ENCODE data around the gene NDUFV1. TPM values are rescaled to one million over a fixed set of nuclear protein-coding genes. Genes with fewer than 3 reads are reported as not detected.

Gene NDUFV1
- total RNA-seq = 176 and 193 TPM in 2 replicates

DNA sequence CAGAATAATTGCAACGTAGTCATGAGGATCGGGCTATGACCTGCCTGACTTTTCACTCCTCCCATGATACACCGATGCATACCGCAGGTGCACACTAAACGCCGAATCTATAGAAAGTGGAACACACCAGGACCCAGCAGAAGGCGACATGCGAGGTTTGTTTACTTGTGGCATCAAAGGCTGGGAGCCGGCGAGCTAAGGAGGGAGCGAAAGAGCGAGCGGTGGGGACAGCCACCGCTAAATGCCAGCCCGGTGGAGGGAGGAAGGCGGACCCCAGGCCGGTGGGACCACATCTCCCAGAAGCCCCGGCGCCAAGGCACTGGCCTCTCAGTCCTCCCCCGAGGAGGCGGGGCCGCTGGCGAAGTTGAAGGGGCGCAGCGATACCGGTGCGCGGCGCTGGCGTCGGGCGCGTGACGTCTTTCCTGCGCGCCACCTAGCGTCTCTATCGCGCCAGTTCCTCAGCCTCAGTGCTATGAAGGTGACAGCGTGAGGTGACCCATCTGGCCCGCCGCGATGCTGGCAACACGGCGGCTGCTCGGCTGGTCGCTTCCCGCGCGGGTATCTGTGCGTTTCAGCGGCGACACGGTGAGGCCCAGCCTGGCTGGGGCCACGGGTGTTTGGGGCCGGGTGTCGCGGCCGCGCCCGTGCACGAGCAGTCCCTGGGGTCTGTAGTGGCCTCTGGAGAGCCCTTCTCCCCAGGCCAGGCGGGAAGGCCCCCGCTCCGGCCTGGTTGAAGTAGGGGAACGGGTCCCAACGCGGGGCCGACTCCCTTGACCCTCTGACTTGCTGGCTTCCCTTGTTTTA, at the start of gene NDUFV1:
Gene NDUFV1 (plus strand): TSS at position 445 of the 804 bp plus-strand sequence. CDS start 69 bp downstream, at position 514.
- DNase-seq (ENCODE audit: low read depth, low spot score) = peak; percentile 67

- DNase-seq (ENCODE audit: low read depth, low spot score) = no peak
Measured at GRCh38 chr11:67558084-67558772, 48.5 kb upstream of the NDUFV1 start.

DNA sequence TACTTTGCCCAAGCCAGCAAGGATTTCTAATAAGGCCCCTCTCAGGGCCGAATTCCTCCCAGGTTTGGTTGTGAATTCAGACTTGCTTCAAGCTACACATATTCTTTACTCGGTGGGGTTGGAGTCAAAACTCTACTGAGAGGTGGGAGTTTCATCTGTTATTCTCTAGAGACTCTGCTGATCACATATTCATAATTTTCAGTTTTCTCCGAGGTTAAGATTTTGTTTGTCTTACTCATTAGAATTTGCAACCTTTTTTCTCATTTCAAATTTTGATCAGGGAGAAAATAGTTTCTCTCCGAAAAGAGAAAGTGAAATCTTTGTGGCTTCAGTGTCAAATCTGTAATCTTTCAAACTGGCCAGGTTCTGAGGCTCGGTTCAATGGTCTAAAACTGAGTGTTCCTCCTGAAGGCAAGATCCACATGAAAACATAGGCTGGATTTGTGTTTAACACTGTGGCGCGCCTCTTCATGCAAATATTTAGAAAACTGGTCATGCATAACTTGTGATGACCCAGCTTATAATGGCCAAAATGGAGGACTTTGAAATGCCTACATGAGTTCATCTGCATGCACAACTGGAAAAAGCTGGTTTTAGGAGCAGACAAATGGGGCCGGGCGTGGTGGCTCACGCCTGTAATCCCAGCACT, 44.6 kb upstream of the NDUFV1 start:
- no peak for DNase-seq (ENCODE audit: low read depth, low spot score)

- no peak for DNase-seq (ENCODE audit: low read depth, low spot score)
Measured at GRCh38 chr11:67562963-67563704, 43.6 kb upstream of the NDUFV1 start.

DNA sequence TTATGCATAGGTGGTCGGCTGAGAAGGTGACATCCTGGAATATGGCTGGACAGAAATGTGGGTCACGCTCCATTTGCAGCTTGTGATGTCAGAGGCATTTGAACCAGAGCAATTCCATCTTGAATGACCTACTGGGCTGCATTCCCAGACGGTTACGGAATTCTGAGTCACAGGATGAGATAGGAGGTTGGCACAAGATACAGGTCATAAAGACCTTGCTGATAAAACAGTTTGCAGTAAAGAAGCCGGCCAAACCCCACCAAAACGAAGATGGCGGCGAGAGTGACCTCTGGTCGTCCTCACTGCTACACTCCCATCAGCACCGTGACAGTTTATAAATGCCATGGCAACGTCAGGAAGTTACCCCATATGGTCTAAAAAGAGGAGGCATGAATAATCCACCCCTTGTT, 43.0 kb upstream of the NDUFV1 start:
- peak; percentile 84 for DNase-seq (ENCODE audit: low read depth, low spot score)

DNA sequence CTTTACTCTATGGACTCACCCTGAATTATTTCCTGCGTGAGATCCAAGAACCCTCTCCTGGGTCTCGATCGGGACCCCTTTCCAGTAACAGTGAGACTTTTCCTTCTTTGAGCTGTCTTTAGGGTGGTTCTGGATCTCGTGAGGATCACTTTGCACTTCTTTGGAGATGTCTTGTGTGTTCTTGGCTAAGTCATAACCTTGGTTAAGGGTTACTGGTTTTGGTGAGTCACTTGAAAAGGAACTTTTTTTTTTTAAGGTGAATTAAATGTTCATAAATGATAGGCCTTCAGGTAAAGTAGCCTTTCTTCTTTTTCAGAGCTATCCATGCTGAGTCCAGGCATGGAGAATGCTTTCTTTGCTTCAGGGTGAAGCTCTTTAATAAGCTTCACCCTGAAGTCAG, 42.5 kb upstream of the NDUFV1 start:
- DNase-seq (ENCODE audit: low read depth, low spot score) = no peak

- DNase-seq (ENCODE audit: low read depth, low spot score) = no peak
Measured at GRCh38 chr11:67571443-67571842, 35.3 kb upstream of the NDUFV1 start.

DNA sequence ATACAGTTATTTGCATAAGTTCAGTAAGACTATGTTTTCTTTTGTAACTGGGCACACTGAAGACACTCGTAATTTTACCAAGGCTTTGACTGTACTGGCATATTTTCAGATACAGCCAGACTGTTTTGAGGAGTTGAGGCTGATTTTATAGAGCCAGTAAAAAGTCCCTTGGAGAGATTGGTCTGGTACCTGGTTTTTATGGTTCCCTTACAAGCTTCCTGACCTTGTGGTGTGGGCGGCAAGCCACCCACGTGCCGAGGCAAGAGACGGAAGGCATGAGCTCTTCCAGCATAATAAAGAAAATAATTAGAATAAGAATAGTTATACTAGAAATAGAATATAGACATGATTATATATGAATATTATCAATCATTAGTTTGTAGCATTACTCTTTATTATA, 34.4 kb upstream of the NDUFV1 start:
- DNase-seq (ENCODE audit: low read depth, low spot score) = no peak

DNA sequence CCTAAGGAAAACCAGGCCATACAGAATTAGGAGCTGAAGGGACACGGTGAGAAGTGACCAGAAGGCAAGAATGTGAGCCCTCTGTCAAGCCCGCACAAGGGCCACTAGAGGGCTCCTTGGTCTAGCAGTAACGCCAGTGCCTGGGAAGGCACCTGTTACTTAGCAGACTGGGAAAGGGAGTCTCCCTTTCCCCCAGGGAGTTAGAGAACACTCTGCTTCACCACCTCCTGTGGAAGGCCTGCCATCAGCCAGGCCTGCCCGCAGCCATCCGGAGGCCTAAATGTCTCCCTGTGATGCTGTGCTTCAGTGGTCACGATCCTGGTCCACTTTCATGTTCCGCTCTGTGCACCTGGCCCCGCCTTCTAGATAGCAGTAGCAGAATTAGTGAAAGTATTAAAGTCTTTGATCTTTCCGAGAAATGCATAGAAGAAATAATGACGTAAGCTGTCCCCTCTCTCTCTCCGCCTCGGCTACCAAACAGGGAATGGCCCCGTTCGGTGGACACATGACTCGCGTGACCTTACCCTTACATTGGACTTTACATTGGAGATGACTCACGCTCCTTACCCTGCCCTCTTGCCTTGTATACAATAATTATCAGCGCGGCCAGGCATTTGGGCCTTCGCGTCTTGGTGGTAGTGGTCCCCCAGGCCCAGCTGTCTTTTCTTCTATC, 33.9 kb upstream of the NDUFV1 start:
- DNase-seq (ENCODE audit: low read depth, low spot score) = no peak

DNA sequence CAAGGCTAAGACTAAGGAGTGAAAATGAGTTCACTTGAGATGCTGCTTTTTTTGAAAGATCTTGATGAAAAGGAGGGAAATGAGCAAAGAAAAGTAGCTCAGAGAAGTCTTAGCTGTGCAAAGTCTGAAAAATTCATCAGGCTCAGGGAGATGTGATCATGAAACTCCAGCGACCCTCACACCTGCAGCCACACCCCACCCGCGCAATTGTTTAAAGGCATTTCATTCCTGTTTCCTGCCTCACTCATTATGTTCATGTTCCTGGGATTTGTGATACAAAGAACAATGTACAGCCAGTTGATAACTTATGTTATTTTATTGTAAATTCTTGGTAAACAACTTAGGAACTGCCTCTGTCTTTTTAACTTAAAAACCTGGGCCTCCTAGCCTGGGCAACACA, 31.8 kb upstream of the NDUFV1 start:
- no peak for DNase-seq (ENCODE audit: low read depth, low spot score)

DNA sequence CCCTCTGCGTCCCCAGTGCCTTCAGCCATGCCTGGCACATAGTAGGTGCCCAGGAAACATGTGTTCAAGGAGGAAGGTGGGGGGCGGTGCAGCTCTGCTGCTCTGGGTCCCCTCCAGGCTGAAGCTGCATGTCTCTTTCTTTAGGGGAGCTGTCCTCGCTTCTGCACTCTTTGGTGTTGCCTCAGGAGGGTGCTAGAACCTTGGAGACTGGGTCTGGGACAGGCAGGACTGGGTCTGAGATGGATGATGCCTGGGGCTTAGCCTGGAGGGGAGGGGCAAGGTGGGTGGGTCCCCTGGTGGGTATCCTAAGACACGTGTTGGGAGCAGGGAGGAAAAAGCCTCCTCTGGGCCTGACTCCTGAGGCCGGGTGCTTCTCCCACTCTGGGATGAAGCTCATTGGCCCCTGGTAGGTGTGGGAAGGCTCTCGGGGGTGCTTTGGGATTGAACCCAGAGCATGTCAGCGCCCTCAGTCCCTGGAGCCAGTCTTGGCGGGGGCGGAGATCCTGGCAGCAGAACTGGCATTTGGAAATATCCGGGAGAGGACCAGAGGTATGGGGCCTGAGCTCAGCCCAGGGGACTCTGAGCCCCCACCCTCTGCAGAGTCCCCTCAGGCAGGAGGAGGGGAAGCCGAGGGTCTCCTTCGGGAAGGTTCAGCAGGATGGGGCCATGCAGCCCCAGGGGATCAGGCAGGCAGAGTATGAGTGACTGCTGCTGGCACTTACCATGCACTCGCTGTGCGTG, 29.8 kb upstream of the NDUFV1 start:
- no peak for DNase-seq (ENCODE audit: low read depth, low spot score)

DNA sequence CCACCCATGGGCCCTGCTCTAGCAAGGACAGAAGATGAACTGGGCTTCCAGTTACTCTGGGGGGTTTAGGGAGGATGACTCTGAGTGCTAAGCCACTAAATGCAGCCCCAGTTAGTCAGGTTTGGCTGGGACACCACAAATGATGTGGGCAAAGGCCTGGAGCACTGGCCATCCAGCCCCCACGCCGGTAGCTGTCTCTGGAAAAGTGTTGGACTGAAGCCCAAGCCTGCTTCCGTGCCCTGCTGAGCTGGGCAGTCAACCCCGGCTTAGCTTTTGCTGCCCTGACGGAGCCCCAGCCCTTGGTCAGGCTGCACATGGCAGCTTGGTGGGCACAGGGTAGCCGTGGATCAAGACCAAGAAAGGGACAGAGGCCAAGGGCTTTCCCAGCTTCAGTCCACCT, 28.8 kb upstream of the NDUFV1 start:
- no peak for DNase-seq (ENCODE audit: low read depth, low spot score)

DNA sequence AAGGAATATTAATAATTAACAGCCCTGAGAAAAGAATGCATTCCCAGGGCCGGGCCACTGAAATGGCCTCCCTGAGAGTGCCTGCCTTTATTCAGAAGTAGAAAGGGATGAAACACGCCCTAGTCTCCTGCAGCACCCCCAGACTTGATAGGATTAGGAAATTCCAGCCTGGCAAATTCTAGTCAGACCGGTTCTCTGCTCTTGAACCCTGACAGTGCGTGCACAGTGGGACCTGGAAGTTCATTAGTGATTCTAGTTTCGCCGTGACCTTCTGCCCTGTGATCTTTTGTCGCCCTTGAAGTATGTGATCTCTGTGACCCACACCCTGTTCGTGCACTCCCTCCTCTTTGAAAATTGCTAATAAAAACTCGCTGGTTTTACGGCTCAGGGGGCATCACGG, 25.3 kb upstream of the NDUFV1 start:
- DNase-seq (ENCODE audit: low read depth, low spot score) = no peak

DNA sequence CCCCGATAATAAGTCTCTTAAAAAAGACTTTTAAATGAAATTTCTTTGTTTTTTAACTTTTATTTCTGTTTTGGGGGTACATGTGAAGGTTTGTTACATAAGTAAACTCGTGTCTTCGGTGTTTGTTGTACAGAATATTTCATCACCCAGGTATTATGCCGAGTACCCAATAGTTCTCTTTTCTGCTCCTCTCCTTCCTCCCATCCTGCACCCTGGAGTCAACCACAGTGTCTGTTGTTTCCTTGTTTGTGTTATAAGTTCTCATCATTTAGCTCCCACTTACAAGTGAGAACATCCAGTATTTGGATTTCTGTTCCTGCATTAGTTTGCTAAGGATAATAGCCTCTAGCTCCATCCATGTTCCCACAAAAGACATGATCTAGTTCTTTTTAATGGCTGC, 24.7 kb upstream of the NDUFV1 start:
- DNase-seq (ENCODE audit: low read depth, low spot score) = no peak

DNA sequence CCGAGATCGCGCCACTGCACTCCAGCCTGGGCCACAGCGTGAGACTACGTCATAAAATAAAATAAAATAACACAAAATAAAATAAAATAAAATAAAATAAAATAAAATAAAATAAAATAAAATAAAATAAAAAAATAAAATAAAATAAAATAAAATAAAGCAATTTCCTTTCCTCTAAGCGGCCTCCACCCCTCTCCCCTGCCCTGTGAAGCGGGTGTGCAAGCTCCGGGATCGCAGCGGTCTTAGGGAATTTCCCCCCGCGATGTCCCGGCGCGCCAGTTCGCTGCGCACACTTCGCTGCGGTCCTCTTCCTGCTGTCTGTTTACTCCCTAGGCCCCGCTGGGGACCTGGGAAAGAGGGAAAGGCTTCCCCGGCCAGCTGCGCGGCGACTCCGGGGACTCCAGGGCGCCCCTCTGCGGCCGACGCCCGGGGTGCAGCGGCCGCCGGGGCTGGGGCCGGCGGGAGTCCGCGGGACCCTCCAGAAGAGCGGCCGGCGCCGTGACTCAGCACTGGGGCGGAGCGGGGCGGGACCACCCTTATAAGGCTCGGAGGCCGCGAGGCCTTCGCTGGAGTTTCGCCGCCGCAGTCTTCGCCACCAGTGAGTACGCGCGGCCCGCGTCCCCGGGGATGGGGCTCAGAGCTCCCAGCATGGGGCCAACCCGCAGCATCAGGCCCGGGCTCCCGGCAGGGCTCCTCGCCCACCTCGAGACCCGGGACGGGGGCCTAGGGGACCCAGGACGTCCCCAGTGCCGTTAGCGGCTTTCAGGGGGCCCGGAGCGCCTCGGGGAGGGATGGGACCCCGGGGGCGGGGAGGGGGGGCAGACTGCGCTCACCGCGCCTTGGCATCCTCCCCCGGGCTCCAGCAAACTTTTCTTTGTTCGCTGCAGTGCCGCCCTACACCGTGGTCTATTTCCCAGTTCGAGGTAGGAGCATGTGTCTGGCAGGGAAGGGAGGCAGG, 23.2 kb upstream of the NDUFV1 start, which contains the start of gene GSTP1:
Gene GSTP1 (plus strand): TSS at position 566 of the 958 bp plus-strand sequence. CDS start 32 bp downstream, at position 598.
- DNase-seq (ENCODE audit: low read depth, low spot score) = peak; percentile 58

DNA sequence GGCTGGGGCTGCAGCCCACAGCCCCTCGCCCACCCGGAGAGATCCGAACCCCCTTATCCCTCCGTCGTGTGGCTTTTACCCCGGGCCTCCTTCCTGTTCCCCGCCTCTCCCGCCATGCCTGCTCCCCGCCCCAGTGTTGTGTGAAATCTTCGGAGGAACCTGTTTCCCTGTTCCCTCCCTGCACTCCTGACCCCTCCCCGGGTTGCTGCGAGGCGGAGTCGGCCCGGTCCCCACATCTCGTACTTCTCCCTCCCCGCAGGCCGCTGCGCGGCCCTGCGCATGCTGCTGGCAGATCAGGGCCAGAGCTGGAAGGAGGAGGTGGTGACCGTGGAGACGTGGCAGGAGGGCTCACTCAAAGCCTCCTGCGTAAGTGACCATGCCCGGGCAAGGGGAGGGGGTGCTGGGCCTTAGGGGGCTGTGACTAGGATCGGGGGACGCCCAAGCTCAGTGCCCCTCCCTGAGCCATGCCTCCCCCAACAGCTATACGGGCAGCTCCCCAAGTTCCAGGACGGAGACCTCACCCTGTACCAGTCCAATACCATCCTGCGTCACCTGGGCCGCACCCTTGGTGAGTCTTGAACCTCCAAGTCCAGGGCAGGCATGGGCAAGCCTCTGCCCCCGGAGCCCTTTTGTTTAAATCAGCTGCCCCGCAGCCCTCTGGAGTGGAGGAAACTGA, 22.4 kb upstream of the NDUFV1 start:
- DNase-seq (ENCODE audit: low read depth, low spot score) = no peak

DNA sequence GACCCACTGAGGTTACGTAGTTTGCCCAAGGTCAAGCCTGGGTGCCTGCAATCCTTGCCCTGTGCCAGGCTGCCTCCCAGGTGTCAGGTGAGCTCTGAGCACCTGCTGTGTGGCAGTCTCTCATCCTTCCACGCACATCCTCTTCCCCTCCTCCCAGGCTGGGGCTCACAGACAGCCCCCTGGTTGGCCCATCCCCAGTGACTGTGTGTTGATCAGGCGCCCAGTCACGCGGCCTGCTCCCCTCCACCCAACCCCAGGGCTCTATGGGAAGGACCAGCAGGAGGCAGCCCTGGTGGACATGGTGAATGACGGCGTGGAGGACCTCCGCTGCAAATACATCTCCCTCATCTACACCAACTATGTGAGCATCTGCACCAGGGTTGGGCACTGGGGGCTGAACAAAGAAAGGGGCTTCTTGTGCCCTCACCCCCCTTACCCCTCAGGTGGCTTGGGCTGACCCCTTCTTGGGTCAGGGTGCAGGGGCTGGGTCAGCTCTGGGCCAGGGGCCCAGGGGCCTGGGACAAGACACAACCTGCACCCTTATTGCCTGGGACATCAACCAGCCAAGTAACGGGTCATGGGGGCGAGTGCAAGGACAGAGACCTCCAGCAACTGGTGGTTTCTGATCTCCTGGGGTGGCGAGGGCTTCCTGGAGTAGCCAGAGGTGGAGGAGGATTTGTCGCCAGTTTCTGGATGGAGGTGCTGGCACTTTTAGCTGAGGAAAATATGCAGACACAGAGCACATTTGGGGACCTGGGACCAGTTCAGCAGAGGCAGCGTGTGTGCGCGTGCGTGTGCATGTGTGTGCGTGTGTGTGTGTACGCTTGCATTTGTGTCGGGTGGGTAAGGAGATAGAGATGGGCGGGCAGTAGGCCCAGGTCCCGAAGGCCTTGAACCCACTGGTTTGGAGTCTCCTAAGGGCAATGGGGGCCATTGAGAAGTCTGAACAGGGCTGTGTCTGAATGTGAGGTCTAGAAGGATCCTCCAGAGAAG, 21.6 kb upstream of the NDUFV1 start:
- no peak for DNase-seq (ENCODE audit: low read depth, low spot score)

All from pulmonary artery endothelial cell (primary cell).